Panc1 (cell line): ENCODE results near the gene DLG2.

Experiments
- CTCF ChIP-seq: fragments of 450-650 bp; IDR thresholded peaks from 2 replicates; pipeline ENCODE4 v1.5.1; 2017; ENCODE audit warnings: mild to moderate bottlenecking
- TCF7L2 ChIP-seq: IDR thresholded peaks from 2 replicates; pipeline ENCODE4 v1.6.1; 2011; ENCODE audit warnings: mild to moderate bottlenecking, low read depth, low read length, inconsistent platforms

DNA sequence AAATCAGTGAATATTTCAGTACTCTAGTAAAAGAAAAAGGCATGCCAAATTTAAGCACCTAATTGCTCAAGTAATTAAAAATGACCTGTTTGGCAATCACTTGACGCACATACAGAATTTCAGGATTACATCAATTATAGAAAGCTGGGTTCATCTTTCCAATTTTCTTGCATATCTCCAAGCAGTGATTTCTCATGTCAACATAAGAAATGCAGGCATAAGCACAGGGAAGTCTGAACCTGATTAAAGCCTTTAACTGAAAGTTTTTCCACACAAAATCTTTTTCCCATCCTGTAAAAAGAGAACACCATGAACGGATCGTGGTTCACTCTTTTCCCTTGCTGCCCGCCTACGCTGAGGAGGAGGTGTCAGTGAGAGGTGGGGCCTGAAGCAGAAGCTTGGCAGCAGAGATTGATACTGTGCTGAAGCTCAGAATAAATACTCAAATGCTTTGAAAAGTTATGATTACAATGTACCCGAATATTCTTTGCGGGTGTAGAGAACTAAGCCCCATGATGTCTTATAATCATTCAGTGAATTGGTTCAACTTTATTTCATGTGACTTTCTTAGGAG lies 1636.9 kb downstream of the DLG2 start:
- TF ChIP-seq CTCF = no peak
- no peak for TF ChIP-seq TCF7L2
